MG63 (cell line): ENCODE measurements around the gene NUDT19. TPM values are rescaled to one million over a fixed set of nuclear protein-coding genes. Genes with fewer than 3 reads are reported as not detected.
"Not testable (repeated sequence)": the region's sequence is repeated elsewhere in the genome, so short reads cannot be mapped to it uniquely, and the experiment has no call there.

Experiments
- DNase-seq: peaks from one replicate; pipeline ENCODE4 v3.0.0-alpha.2; 2020
- H3K27me3 ChIP-seq: fragments of 250-450 bp; sonication (Bioruptor Pico); 2 replicates; pipeline ENCODE4 v1.5.1; 2020; ENCODE audit warnings: mild to moderate bottlenecking, moderate library complexity
- H3K36me3 ChIP-seq: fragments of 250-450 bp; sonication (Bioruptor Pico); 2 replicates; pipeline ENCODE4 v1.5.1; 2020; ENCODE audit warnings: mild to moderate bottlenecking, moderate library complexity
- H3K4me3 ChIP-seq: fragments of 250-450 bp; sonication (Bioruptor Pico); 2 replicates; pipeline ENCODE4 v1.5.1; 2020; ENCODE audit warnings: mild to moderate bottlenecking, moderate library complexity
- H3K9me3 ChIP-seq: fragments of 250-450 bp; sonication (Bioruptor Pico); 2 replicates; pipeline ENCODE4 v1.5.1; 2020; ENCODE audit warnings: mild to moderate bottlenecking, moderate library complexity
- total RNA-seq: library from RNA; depleted of rRNA; stranded (reverse); fragments of >200 nt; shearing (Covaris generic); gene quantifications from 2 replicates; pipeline ENCODE4 v1.2.3, GENCODE V29; 2014; ENCODE audit warnings: low replicate concordance

Gene NUDT19
- total RNA-seq, 1 experiment from 2014 or later, result 18.0 TPM

- Histone ChIP-seq H3K36me3 (peaks cover 60% of the 10 kb centered on the region), H3K4me3 (peak overlapping the region; percentile 79)
- H3K9me3 ChIP-seq, H3K27me3 ChIP-seq: not testable (repeated sequence)
- DNase-seq, result peak; percentile 29
These were observed 1.8 kb downstream of the NUDT19 start for GRCh38 chr19:32693151-32694108.

GRCh38 chr19:32694316-32694715 lies 2.7 kb downstream of the NUDT19 start:
- DNase-seq, H3K27me3 ChIP-seq, H3K9me3 ChIP-seq: not testable (repeated sequence)
- H3K36me3 ChIP-seq, result peaks cover 67% of the 10 kb centered on the region
- peak overlapping the region; percentile 79 for H3K4me3 ChIP-seq

DNA sequence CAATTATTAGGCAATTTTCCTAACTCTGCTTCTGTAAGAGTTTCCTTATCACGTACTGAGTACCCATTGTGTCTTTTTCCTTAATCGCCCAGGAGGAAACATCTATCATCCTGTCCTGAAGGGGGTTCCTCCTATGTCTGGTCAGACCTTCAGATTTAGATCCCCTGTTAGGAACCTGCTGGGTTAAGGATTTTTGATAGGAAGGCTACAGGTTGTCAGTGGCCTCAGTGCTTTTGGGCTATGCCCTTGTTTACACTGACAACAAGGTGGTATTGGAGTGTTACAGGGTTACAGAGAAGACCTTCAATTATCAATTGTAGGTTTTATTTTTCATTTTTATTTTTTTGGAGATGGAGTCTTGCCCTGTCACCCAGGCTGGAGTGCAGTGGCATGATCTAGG lies 3.2 kb downstream of the NUDT19 start:
- not testable (repeated sequence) for H3K9me3 ChIP-seq, H3K27me3 ChIP-seq, H3K4me3 ChIP-seq, DNase-seq
- H3K36me3 ChIP-seq, result peaks cover 72% of the 10 kb centered on the region

- not testable (repeated sequence) for H3K4me3 ChIP-seq, DNase-seq
These were observed 3.9 kb downstream of the NUDT19 start for GRCh38 chr19:32695506-32695905.

GRCh38 chr19:32696771-32697170 lies 5.2 kb downstream of the NUDT19 start:
- Histone ChIP-seq H3K36me3 (peaks cover 87% of the 10 kb centered on the region), H3K9me3 (peaks cover 16% of the 10 kb centered on the region)
- not testable (repeated sequence) for H3K4me3 ChIP-seq, H3K27me3 ChIP-seq, DNase-seq

More at GRCh38 chr19:32695506-32695905, 3.9 kb downstream of the NUDT19 start:
- H3K9me3 ChIP-seq, result peaks cover 15% of the 10 kb centered on the region
- not testable (repeated sequence) for H3K27me3 ChIP-seq
- H3K36me3 ChIP-seq, result peaks cover 79% of the 10 kb centered on the region

DNA sequence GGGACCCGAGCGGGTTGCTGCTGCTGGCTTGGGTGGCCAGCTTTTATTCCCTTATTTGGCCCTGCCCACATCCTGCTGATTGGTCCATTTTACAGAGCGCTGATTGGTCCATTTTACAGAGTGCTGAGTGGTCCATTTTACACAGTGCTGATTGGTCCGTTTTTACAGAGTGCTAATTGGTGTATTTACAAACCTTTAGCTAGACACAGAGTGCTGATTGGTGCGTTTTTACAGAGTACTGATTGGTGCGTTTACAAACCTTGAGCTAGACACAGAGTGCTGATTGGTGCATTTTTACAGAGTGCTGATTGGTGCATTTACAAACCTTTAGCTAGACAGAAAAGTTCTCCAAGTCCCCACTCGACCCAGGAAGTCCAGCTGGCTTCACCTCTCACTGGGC lies 8.5 kb downstream of the NUDT19 start:
- Histone ChIP-seq H3K36me3 (peaks cover 94% of the 10 kb centered on the region), H3K9me3 (peaks cover 35% of the 10 kb centered on the region)
- DNase-seq, H3K4me3 ChIP-seq, H3K27me3 ChIP-seq: not testable (repeated sequence)

- Histone ChIP-seq H3K36me3 (peaks cover 94% of the 10 kb centered on the region), H3K9me3 (peaks cover 35% of the 10 kb centered on the region), H3K4me3 (no peak overlapping the region), H3K27me3 (no peaks in the 10 kb centered on the region)
- no peak for DNase-seq
These were observed 10.4 kb downstream of the NUDT19 start for GRCh38 chr19:32702010-32702409.

DNA sequence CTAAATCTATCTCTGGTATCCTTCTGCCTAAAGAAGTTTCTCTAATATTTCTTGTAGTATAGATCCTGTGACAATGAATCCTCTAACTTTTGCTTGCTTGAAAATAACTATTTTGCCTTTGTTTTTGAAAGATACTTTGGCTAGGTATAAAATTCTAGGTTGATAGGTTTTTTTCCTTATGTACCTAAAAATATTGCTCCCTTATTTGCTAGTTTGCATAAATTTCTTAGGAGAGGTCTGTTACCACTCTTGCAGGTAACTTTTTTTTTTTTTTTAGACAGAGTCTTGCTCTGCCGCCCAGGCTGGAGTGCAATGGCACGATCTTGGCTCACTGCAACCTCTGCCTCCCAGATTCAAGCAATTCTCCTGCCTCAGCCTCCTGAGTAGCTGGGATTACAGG lies 12.4 kb downstream of the NUDT19 start:
- Histone ChIP-seq H3K9me3 (peaks cover 33% of the 10 kb centered on the region), H3K36me3 (peaks cover 83% of the 10 kb centered on the region)
- not testable (repeated sequence) for H3K27me3 ChIP-seq, DNase-seq, H3K4me3 ChIP-seq

DNA sequence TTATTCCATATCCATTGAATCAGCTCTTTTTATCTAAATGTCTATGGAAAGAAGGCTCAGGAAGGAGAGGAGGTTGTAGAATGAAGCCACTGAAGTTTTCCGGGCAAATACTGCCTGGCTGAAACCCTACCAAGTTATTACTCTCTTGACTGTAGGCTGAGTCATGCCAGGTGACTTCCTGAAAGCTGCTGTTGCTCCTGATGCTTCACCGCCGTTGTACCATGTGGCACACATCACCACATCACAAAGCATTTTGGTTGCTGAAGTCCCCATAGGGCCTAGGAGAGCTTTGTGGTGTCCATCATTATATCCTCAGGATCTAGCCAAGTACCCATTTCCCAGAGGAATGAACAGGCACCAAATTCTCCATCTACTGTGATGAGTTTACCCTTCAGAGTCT lies 16.8 kb downstream of the NUDT19 start:
- H3K4me3 ChIP-seq, result no peak overlapping the region
- DNase-seq, result no peak
- H3K27me3 ChIP-seq, result no peaks in the 10 kb centered on the region
- peaks cover 11% of the 10 kb centered on the region for H3K9me3 ChIP-seq
- H3K36me3 ChIP-seq, result peaks cover 83% of the 10 kb centered on the region

DNA sequence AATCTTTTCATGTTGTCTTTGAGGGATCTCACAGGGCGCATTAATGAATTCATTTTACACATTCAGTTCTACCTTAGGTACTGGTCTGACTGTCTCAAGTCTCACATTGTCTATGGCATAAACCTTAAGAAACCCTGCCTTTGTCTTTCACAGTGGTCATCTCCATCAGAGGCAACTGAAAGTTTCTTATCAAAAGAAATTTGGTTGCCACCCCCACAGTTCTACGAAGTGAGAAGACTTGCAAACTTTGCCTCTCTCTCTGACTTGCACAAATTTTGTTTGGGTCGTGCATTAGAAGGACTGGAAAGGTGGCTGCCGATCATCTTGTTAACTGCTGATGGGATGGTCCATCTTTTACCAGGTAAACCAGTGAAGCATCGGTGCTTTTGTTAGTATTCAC lies 17.4 kb downstream of the NUDT19 start:
- H3K27me3 ChIP-seq, result no peaks in the 10 kb centered on the region
- no peak overlapping the region for H3K4me3 ChIP-seq
- H3K36me3 ChIP-seq, result peaks cover 82% of the 10 kb centered on the region
- DNase-seq, result no peak
- peaks cover 6% of the 10 kb centered on the region for H3K9me3 ChIP-seq

GRCh38 chr19:32711747-32712146 lies 20.1 kb downstream of the NUDT19 start:
- Histone ChIP-seq H3K27me3 (no peaks in the 10 kb centered on the region), H3K9me3 (no peaks in the 10 kb centered on the region)
- no peak for DNase-seq

DNA sequence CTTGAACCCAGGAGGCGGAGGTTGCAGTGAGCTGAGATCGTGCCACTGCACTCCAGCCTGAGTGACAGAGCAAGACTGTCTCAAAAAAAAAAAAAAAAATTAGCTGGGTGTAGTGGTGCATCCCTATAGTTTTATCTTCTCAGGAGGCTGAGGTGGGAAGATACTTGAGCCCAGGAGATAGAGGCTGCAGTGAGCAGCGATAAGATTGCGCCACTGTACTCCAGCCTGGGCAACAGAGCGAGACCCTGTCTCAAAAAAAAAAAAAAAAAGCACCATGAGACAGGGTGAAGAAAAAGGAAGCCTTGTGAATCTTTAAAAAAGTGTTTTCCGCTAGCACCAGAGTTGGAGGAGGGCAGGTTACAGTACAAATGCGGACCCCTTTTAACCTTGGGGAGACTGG lies 24.6 kb downstream of the NUDT19 start:
- not testable (repeated sequence) for H3K27me3 ChIP-seq, H3K4me3 ChIP-seq, H3K9me3 ChIP-seq, DNase-seq
- H3K36me3 ChIP-seq, result peaks cover 51% of the 10 kb centered on the region

More at GRCh38 chr19:32711747-32712146, 20.1 kb downstream of the NUDT19 start:
- peaks cover 75% of the 10 kb centered on the region for H3K36me3 ChIP-seq
- no peak overlapping the region for H3K4me3 ChIP-seq

DNA sequence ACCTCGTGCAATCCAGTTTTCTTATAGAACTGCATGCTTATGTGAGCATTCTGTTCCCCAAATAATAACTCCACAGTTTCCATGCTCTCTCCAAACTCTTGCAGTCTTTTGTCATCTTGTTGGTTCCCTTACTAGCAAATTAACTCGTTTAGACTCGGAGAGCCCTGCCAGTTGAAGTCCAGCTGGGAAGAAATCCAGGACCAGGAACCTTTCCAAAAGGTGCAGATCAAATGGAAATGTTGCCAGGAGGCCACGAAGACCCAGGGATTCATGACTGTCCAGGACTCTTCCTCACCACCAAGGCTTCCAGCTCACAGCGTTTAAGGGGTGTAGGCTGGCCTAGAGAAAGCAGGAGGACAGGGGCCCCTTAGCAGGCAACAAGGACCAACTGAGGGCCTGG lies 25.9 kb downstream of the NUDT19 start:
- Histone ChIP-seq H3K4me3 (no peak overlapping the region), H3K9me3 (no peaks in the 10 kb centered on the region), H3K36me3 (peaks cover 40% of the 10 kb centered on the region), H3K27me3 (no peaks in the 10 kb centered on the region)
- no peak for DNase-seq

DNA sequence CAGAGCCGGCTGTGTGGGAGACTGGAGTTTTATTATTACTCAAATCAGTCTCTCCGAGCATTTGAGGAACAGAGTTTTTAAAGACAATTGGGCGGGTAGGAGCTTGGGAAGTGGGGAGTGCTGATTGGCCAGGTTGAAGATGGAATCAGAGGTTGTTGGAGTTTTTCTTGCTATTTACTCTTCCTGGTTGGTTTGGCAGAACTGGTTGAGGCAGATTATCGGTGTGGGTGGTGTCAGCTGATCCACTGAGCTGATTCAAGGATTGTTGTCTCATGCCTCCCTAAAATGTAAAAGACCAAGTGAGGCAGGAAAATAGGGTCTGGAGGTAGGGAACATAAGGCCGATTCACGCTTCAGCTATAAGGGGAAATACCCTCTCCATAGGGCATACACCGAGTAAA lies 26.7 kb downstream of the NUDT19 start:
- DNase-seq, result no peak

DNA sequence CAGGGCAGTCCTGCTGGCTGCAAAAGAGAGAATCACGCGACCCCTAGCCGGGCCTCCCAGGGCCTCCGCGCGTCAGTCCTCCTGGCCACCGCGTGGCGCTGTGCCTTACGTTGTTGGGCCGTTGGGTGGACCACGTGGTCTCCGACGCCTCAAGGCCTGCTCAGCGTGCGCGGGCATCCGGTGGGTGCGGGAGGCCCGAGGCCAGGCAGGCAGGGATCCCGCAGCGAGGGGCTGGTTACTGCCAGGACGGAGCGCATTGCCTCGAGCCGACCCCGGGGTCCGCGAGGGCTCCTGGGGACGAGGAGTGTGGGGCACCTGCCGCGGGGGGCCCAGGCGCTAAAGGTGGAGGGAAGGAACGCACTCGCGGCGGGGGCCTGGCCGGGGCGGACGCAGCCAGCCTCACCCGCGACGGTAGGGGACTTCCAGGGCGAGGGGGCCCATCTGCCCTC lies 28.0 kb downstream of the NUDT19 start, which contains the start of gene TDRD12:
Gene TDRD12 (plus strand): TSS at position 157 of the 449 bp plus-strand sequence. CDS start 306 bp downstream, outside the sequence.
- no peak for DNase-seq
- Histone ChIP-seq H3K9me3 (no peaks in the 10 kb centered on the region), H3K27me3 (no peaks in the 10 kb centered on the region), H3K4me3 (no peak within 1 kb of the TSS), H3K36me3 (peaks cover 21% of the 10 kb centered on the region)

More for the DNA sequence above, 26.7 kb downstream of the NUDT19 start:
- no peaks in the 10 kb centered on the region for H3K9me3 ChIP-seq
- peaks cover 33% of the 10 kb centered on the region for H3K36me3 ChIP-seq
- no peaks in the 10 kb centered on the region for H3K27me3 ChIP-seq
- no peak overlapping the region for H3K4me3 ChIP-seq

- DNase-seq, result no peak
- peaks cover 14% of the 10 kb centered on the region for H3K36me3 ChIP-seq
- H3K9me3 ChIP-seq, result peaks cover 1% of the 10 kb centered on the region; the same call in 1 of the 2 replicates
- no peak overlapping the region for H3K4me3 ChIP-seq
- H3K27me3 ChIP-seq, result no peaks in the 10 kb centered on the region
These were observed 28.8 kb downstream of the NUDT19 start for GRCh38 chr19:32720216-32720935.

DNA sequence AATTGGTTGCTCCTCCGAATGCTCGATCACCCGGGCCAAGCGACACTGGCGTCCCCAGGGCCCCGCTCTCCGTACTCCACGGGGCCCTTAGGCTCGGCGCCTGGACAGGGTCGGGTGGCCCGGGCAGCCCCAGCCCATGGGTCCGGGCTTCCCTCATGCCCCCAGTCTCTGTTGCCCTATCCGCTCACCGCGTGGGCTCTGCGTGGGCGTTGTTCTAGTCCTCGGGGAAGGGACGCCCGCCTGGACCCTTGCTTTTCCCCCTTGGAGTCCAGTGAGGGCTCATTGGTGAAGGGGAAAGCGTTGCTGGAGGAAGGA lies 29.3 kb downstream of the NUDT19 start:
- Histone ChIP-seq H3K36me3 (peaks cover 10% of the 10 kb centered on the region), H3K4me3 (no peak overlapping the region), H3K9me3 (peaks cover 3% of the 10 kb centered on the region; the same call in 1 of the 2 replicates), H3K27me3 (no peaks in the 10 kb centered on the region)
- no peak for DNase-seq
